Activated naive CD4-positive, alpha-beta T cell treated with anti-CD3 and anti-CD28 coated beads, Interleukin-2, amount 50 U/mL, for 72 hours (primary cell): ENCODE data around the gene OR5AP2. TPM values are rescaled to one million over a fixed set of nuclear protein-coding genes. Genes with fewer than 3 reads are reported as not detected.
"Not testable (repeated sequence)": the region's sequence is repeated elsewhere in the genome, so short reads cannot be mapped to it uniquely, and the experiment has no call there.

Experiments used
- ATAC-seq, 2 donors: fragments of 150-1000 bp; cut with Tn5 transposase; 2 replicates each; pipeline ENCODE4 v1.10.0; 2021; ENCODE audit warnings: mild to moderate bottlenecking in 2 of 2, moderate library complexity in 2 of 2
- DNase-seq, 2 donors: peaks; one replicate each; pipeline ENCODE4 v3.0.0; 2021 to 2022; ENCODE audit warnings: low spot score in 2 of 2
- H3K27ac Mint-ChIP-seq, 2 donors: one replicate each; pipeline ENCODE4 v1.8.0; 2022; ENCODE audit warnings: mild to moderate bottlenecking in 2 of 2, mixed read lengths in 2 of 2
- H3K36me3 Mint-ChIP-seq, 2 donors: one replicate each; pipeline ENCODE4 v1.8.0; 2022; ENCODE audit warnings: mixed read lengths in 2 of 2
- H3K9me3 Mint-ChIP-seq, 2 donors: one replicate each; pipeline ENCODE4 v1.8.0; 2022; ENCODE audit warnings: mixed read lengths in 2 of 2
- total RNA-seq, 2 donors: library from RNA; stranded (reverse); gene quantifications; one replicate each; pipeline ENCODE4 v1.2.3, GENCODE V29; 2022

The OR5AP2 gene
- not detected for total RNA-seq

- Mint-ChIP-seq H3K9me3 (peaks cover 0 to 4% of the 10 kb centered on the region in 2 donors), H3K27ac (no peak within 1 kb of the TSS), H3K36me3 (no peaks in the 10 kb centered on the region)
- DNase-seq (no peak), ATAC-seq (no peak)
Measured at GRCh38 chr11:56642339-56642738, at the start of gene OR5AP2. OR5AP2 (minus strand) TSS chr11:56642439; CDS start chr11:56642439, 0 bp downstream.

- peaks cover 3 to 11% of the 10 kb centered on the region in 2 donors for H3K9me3 Mint-ChIP-seq
- H3K36me3 Mint-ChIP-seq, ATAC-seq, DNase-seq, H3K27ac Mint-ChIP-seq: not testable (repeated sequence)
Measured at GRCh38 chr11:56691179-56691578, 48.9 kb upstream of the OR5AP2 start.

GRCh38 chr11:56688554-56689100, 46.4 kb upstream of the OR5AP2 start:
- ATAC-seq (no peak), DNase-seq (no peak)
- Mint-ChIP-seq H3K9me3 (peaks cover 6 to 8% of the 10 kb centered on the region in 2 donors), H3K36me3 (no peaks in the 10 kb centered on the region), H3K27ac (no peak overlapping the region)

- no peak for ATAC-seq
- H3K9me3 Mint-ChIP-seq, result peaks cover 13 to 19% of the 10 kb centered on the region in 2 donors
- peaks cover 0 to 6% of the 10 kb centered on the region in 2 donors for H3K36me3 Mint-ChIP-seq
- no peak overlapping the region for H3K27ac Mint-ChIP-seq
- no peak for DNase-seq
Measured at GRCh38 chr11:56670984-56671383, 28.7 kb upstream of the OR5AP2 start.

GRCh38 chr11:56663386-56663785, 21.1 kb upstream of the OR5AP2 start, which contains the start of gene OR5AR1:
OR5AR1 (plus strand) TSS chr11:56663686; CDS start chr11:56663686, 0 bp downstream.
- no peak within 1 kb of the TSS for H3K27ac Mint-ChIP-seq
- H3K9me3 Mint-ChIP-seq, result peaks cover 5 to 10% of the 10 kb centered on the region in 2 donors
- DNase-seq, result no peak
- ATAC-seq, result no peak
- no peaks in the 10 kb centered on the region for H3K36me3 Mint-ChIP-seq

- no peak for DNase-seq
Measured at GRCh38 chr11:56659755-56660154, 17.5 kb upstream of the OR5AP2 start.

GRCh38 chr11:56637500-56637899, 4.7 kb downstream of the OR5AP2 start:
- no peak for DNase-seq
- Mint-ChIP-seq H3K27ac (no peak overlapping the region), H3K9me3 (peaks cover 4 to 15% of the 10 kb centered on the region in 2 donors), H3K36me3 (no peaks in the 10 kb centered on the region)
- no peak for ATAC-seq

More at GRCh38 chr11:56659755-56660154, 17.5 kb upstream of the OR5AP2 start:
- peaks cover 5 to 12% of the 10 kb centered on the region in 2 donors for H3K9me3 Mint-ChIP-seq
- ATAC-seq, result no peak
- peaks cover 0 to 5% of the 10 kb centered on the region in 2 donors for H3K36me3 Mint-ChIP-seq
- no peak overlapping the region for H3K27ac Mint-ChIP-seq

GRCh38 chr11:56636861-56637260, 5.4 kb downstream of the OR5AP2 start:
- ATAC-seq (no peak), DNase-seq (no peak)
- Mint-ChIP-seq H3K27ac (no peak overlapping the region), H3K9me3 (peaks cover 4 to 21% of the 10 kb centered on the region in 2 donors), H3K36me3 (no peaks in the 10 kb centered on the region)

GRCh38 chr11:56632329-56632728, 9.9 kb downstream of the OR5AP2 start:
- DNase-seq (no peak), ATAC-seq (no peak)
- H3K9me3 Mint-ChIP-seq, result peaks cover 14 to 34% of the 10 kb centered on the region in 2 donors
- no peaks in the 10 kb centered on the region for H3K36me3 Mint-ChIP-seq
- no peak overlapping the region for H3K27ac Mint-ChIP-seq

- DNase-seq (no peak), ATAC-seq (no peak)
- Mint-ChIP-seq H3K9me3 (peaks cover 14% of the 10 kb centered on the region in 2 donors), H3K36me3 (no peaks in the 10 kb centered on the region), H3K27ac (no peak overlapping the region)
Measured at GRCh38 chr11:56625946-56626345, 16.3 kb downstream of the OR5AP2 start.

GRCh38 chr11:56624661-56625110, 17.6 kb downstream of the OR5AP2 start:
- no peak for DNase-seq
- Mint-ChIP-seq H3K27ac (no peak overlapping the region), H3K9me3 (peaks cover 14% of the 10 kb centered on the region in 2 donors), H3K36me3 (no peaks in the 10 kb centered on the region)
- ATAC-seq, result peak; percentile 48 to 95

- DNase-seq (no peak), ATAC-seq (no peak)
- no peaks in the 10 kb centered on the region for H3K36me3 Mint-ChIP-seq
- no peak overlapping the region for H3K27ac Mint-ChIP-seq
- no peaks in the 10 kb centered on the region for H3K9me3 Mint-ChIP-seq
Measured at GRCh38 chr11:56611174-56611573, 31.1 kb downstream of the OR5AP2 start.

GRCh38 chr11:56592088-56592717, 50.0 kb downstream of the OR5AP2 start:
- peaks cover 8 to 11% of the 10 kb centered on the region in 2 donors for H3K9me3 Mint-ChIP-seq
- H3K27ac Mint-ChIP-seq, ATAC-seq: not testable (repeated sequence)

More at GRCh38 chr11:56592088-56592717, 50.0 kb downstream of the OR5AP2 start:
- H3K36me3 Mint-ChIP-seq, result peaks cover 0 to 13% of the 10 kb centered on the region in 2 donors
- DNase-seq, result not testable (repeated sequence)

Other genes starting within 250 kb of the OR5AP2 start
- gene OR5AL1, start 229.7 kb downstream of the OR5AP2 start, total RNA-seq, result not detected
- gene OR5M3, start 169.1 kb downstream of the OR5AP2 start, total RNA-seq, result not detected
- gene OR5M8, start 151.1 kb downstream of the OR5AP2 start, total RNA-seq, result not detected
- gene OR5M11, start 99.2 kb downstream of the OR5AP2 start, total RNA-seq, result not detected
- not detected for gene OR5M10, start 64.7 kb downstream of the OR5AP2 start, total RNA-seq
- gene OR5M1, start 27.6 kb downstream of the OR5AP2 start, total RNA-seq, result not detected
- not detected for gene OR5AR1, start 21.2 kb upstream of the OR5AP2 start, total RNA-seq
- gene OR9G1, start 56.7 kb upstream of the OR5AP2 start, total RNA-seq, result not detected
- not detected for gene OR9G4, start 106.3 kb upstream of the OR5AP2 start, total RNA-seq